DOHH2 (cell line): ENCODE results near the gene STMN3.
"Not testable (repeated sequence)": the region's sequence is repeated elsewhere in the genome, so short reads cannot be mapped to it uniquely, and the experiment has no call there.

Source experiments
- H3F3A ChIP-seq: fragments of 200-600 bp; sonication (generic), shearing (Covaris generic); 2 replicates; pipeline ENCODE4 v1.6.0; 2016; ENCODE audit warnings: antibody characterized with exemption, mild to moderate bottlenecking; ENCODE audit not compliant: control insufficient read depth, insufficient read depth
- H3K27ac ChIP-seq: fragments of 200-600 bp; sonication (generic); 2 replicates; pipeline ENCODE4 v1.5.1; 2014; ENCODE audit warnings: low read depth, mild to moderate bottlenecking, low read length, moderate library complexity
- H3K27me3 ChIP-seq: fragments of 200-600 bp; sonication (generic); 2 replicates; pipeline ENCODE4 v1.6.1; 2014; ENCODE audit warnings: mild to moderate bottlenecking, low read length, mixed read lengths; ENCODE audit not compliant: control insufficient read depth
- H3K36me3 ChIP-seq: fragments of 200-600 bp; sonication (generic); 2 replicates; pipeline ENCODE4 v1.6.1; 2014; ENCODE audit warnings: mild to moderate bottlenecking, low read length, moderate library complexity, mixed read lengths; ENCODE audit not compliant: control insufficient read depth
- H3K4me1 ChIP-seq: fragments of 200-600 bp; sonication (generic); 2 replicates; pipeline ENCODE4 v1.6.1; 2014; ENCODE audit warnings: mild to moderate bottlenecking, low read length, mixed read lengths; ENCODE audit not compliant: control insufficient read depth
- H3K4me2 ChIP-seq: fragments of 200-600 bp; sonication (generic); 2 replicates; pipeline ENCODE4 v1.6.0; 2014; ENCODE audit warnings: mild to moderate bottlenecking, low read length, moderate library complexity
- H3K4me3 ChIP-seq: fragments of 200-600 bp; sonication (generic); 2 replicates; pipeline ENCODE4 v1.5.1; 2014; ENCODE audit warnings: mild to moderate bottlenecking, low read length, mixed read lengths
- H3K79me2 ChIP-seq: fragments of 200-600 bp; sonication (generic); 2 replicates; pipeline ENCODE4 v1.6.1; 2014; ENCODE audit warnings: mild to moderate bottlenecking, low read length, mixed read lengths; ENCODE audit not compliant: control insufficient read depth
- H3K9me2 ChIP-seq: fragments of 200-600 bp; sonication (generic); replicated peaks from 2 replicates; pipeline ENCODE4 v1.6.1; 2014; ENCODE audit warnings: mild to moderate bottlenecking, low read length, mixed read lengths; ENCODE audit not compliant: control insufficient read depth
- H3K9me3 ChIP-seq: fragments of 200-600 bp; sonication (generic); 2 replicates; pipeline ENCODE4 v1.6.1; 2014; ENCODE audit warnings: antibody characterized with exemption, low read length, mixed read lengths; ENCODE audit not compliant: control insufficient read depth, insufficient read depth
- H4K20me1 ChIP-seq: fragments of 200-600 bp; sonication (generic); 2 replicates; pipeline ENCODE4 v1.6.0; 2014; ENCODE audit warnings: low read depth, mild to moderate bottlenecking, antibody characterized with exemption, low read length, moderate library complexity; ENCODE audit not compliant: control insufficient read depth, insufficient read depth
- EZH2phosphoT487 ChIP-seq: fragments of 200-600 bp; sonication (generic); IDR thresholded peaks from 2 replicates; pipeline ENCODE4 v1.6.1; 2017; ENCODE audit warnings: borderline replicate concordance, mild to moderate bottlenecking, antibody characterized with exemption, low read length, moderate library complexity, mixed read lengths
- TF ChIP-seq, protein P1 (sequence below): fragments of 200-600 bp; sonication (generic); IDR thresholded peaks from one replicate; pipeline ENCODE4 v1.5.1; 2014; ENCODE audit warnings: antibody characterized with exemption, mild to moderate bottlenecking, low read depth, low read length; ENCODE audit not compliant: poor library complexity, severe bottlenecking

The STMN3 gene

DNA sequence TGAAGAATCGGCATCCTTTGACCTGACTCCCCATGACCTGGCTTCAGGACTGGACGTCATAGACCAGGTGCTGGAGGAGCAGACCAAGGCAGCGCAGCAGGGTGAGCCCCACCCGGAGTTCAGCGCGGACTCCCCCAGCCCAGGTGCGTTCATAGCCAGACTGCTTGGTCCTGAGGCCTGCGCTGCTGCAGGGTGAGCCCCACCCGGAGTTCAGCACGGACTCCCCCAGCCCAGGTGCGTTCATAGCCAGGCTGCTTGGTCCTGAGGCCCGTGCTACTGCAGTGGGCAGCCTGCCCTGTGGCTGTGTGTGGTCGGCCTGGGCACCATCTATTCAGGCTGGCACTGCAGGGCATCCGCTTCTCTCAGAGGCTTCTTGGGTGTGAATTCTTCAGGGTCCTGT lies 20.7 kb upstream of the STMN3 start:
- H3K79me2 ChIP-seq: no peaks in the 10 kb centered on the region
- no peak overlapping the region for H3K4me2 ChIP-seq
- H3K27me3 ChIP-seq: no peaks in the 10 kb centered on the region
- no peak overlapping the region for H3K27ac ChIP-seq
- H3F3A ChIP-seq: no peaks in the 10 kb centered on the region
- H3K4me1 ChIP-seq: no peaks in the 10 kb centered on the region
- H3K4me3 ChIP-seq: no peak overlapping the region
- H3K9me3 ChIP-seq: no peaks in the 10 kb centered on the region
- TF ChIP-seq EZH2phosphoT487: no peak
- TF ChIP-seq, protein P1, sequence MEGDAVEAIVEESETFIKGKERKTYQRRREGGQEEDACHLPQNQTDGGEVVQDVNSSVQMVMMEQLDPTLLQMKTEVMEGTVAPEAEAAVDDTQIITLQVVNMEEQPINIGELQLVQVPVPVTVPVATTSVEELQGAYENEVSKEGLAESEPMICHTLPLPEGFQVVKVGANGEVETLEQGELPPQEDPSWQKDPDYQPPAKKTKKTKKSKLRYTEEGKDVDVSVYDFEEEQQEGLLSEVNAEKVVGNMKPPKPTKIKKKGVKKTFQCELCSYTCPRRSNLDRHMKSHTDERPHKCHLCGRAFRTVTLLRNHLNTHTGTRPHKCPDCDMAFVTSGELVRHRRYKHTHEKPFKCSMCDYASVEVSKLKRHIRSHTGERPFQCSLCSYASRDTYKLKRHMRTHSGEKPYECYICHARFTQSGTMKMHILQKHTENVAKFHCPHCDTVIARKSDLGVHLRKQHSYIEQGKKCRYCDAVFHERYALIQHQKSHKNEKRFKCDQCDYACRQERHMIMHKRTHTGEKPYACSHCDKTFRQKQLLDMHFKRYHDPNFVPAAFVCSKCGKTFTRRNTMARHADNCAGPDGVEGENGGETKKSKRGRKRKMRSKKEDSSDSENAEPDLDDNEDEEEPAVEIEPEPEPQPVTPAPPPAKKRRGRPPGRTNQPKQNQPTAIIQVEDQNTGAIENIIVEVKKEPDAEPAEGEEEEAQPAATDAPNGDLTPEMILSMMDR: no peak
- no peaks in the 10 kb centered on the region for H4K20me1 ChIP-seq
- H3K9me2 ChIP-seq: no peaks in the 10 kb centered on the region
- peaks cover 24% of the 10 kb centered on the region for H3K36me3 ChIP-seq

DNA sequence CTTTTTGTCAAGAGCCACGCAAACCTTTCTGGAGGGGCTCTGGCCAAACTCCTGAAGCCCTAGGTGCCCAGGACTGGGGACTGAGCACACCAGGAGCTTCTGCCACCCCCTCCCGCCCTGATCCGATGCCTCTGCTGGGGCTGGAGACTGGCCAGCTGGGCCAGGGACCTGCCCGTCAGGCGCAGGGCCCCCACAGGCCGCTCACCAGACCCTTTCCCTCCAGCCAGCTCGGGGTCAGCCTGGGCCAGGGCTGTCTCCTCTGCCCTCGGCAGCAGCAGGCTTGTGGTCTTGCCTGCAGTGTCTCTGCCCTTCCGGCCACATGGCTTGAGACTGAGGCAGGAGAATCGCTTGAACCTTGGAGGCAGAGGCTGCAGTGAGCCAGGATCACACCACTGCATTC lies 19.4 kb upstream of the STMN3 start:
- H3K4me2 ChIP-seq: no peak overlapping the region
- H3K4me1 ChIP-seq: no peaks in the 10 kb centered on the region
- H3K27ac ChIP-seq: no peak overlapping the region
- no peaks in the 10 kb centered on the region for H3K9me2 ChIP-seq
- no peak overlapping the region for H3K4me3 ChIP-seq
- H4K20me1 ChIP-seq: no peaks in the 10 kb centered on the region
- no peaks in the 10 kb centered on the region for H3K9me3 ChIP-seq
- H3K36me3 ChIP-seq: peaks cover 27% of the 10 kb centered on the region; the same call in 1 of the 2 replicates
- no peaks in the 10 kb centered on the region for H3F3A ChIP-seq
- H3K27me3 ChIP-seq: no peaks in the 10 kb centered on the region
- no peaks in the 10 kb centered on the region for H3K79me2 ChIP-seq
- TF ChIP-seq EZH2phosphoT487: no peak
- TF ChIP-seq, protein P1: no peak

DNA sequence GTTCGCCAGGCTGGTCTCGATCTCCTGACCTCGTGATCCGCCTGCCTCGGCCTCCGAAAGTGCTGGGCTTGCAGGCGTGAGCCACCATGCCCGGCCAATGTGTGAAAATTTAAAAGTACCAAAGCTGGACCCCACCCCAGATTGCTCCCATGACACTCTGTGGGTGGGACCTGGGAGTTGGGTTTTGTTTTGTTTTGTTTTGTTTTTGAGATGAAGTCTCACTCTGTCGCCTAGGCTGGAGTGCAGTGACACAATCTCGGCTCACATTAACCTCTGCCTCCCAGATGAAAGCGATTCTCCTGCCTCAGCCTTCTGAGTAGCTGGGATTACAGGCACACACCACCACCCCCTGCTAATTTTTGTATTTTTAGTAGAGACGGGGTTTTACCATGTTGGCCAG lies 18.5 kb upstream of the STMN3 start:
- H3K9me2 ChIP-seq, H3K4me3 ChIP-seq, H3F3A ChIP-seq, H3K79me2 ChIP-seq, H3K4me1 ChIP-seq, H3K4me2 ChIP-seq, H3K27me3 ChIP-seq, H3K9me3 ChIP-seq, H4K20me1 ChIP-seq, H3K27ac ChIP-seq: not testable (repeated sequence)
- peaks cover 30% of the 10 kb centered on the region for H3K36me3 ChIP-seq

DNA sequence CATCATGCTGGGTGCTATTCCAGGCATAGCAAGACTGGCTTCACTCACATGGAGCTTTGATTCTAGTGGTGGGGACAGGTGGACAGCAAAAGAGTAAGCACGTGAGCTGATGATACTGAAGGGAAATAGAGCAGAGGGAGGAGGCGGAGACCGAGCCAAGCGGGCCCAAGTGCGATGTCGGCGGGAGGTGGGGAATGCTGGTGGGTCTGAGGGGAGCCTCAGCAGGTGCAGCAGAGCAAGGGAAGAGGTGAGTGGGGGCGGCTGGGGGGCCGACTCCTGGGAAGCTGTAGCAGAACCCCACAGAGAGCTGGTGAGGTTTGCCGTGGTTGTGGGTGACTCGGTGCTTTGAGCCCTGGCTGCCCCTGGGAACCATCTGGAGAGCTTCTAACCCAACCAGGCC lies 15.1 kb upstream of the STMN3 start:
- no peaks in the 10 kb centered on the region for H3F3A ChIP-seq
- no peaks in the 10 kb centered on the region for H3K4me1 ChIP-seq
- H3K9me3 ChIP-seq: no peaks in the 10 kb centered on the region
- H4K20me1 ChIP-seq: no peaks in the 10 kb centered on the region
- peaks cover 38% of the 10 kb centered on the region for H3K36me3 ChIP-seq
- no peak overlapping the region for H3K27ac ChIP-seq
- no peaks in the 10 kb centered on the region for H3K27me3 ChIP-seq
- H3K4me2 ChIP-seq: no peak overlapping the region
- H3K4me3 ChIP-seq: no peak overlapping the region
- TF ChIP-seq, protein P1: no peak
- no peak for TF ChIP-seq EZH2phosphoT487
- H3K79me2 ChIP-seq: no peaks in the 10 kb centered on the region
- no peaks in the 10 kb centered on the region for H3K9me2 ChIP-seq
